Adipocyte (in vitro differentiated cells): ENCODE measurements around the gene METAP1D.
"Not testable (repeated sequence)": the region's sequence is repeated elsewhere in the genome, so short reads cannot be mapped to it uniquely, and the experiment has no call there.

Source experiments
- DNase-seq: peaks from one replicate; pipeline ENCODE4 v3.0.0-alpha.2; 2015; ENCODE audit warnings: low read depth
- H3K27me3 ChIP-seq: replicated peaks from 2 replicates; pipeline ENCODE4 v1.7.0; 2013; ENCODE audit warnings: mild to moderate bottlenecking, low read length, moderate library complexity; ENCODE audit not compliant: control insufficient read depth, insufficient read depth
- H3K36me3 ChIP-seq: 2 replicates; pipeline ENCODE4 v1.7.0; 2013; ENCODE audit warnings: low read length, mild to moderate bottlenecking, moderate library complexity; ENCODE audit not compliant: control insufficient read depth, insufficient read depth, severe bottlenecking
- H3K4me1 ChIP-seq: 2 replicates; pipeline ENCODE4 v1.7.0; 2013; ENCODE audit warnings: mild to moderate bottlenecking, low read length, moderate library complexity; ENCODE audit not compliant: control insufficient read depth, insufficient read depth
- H3K4me3 ChIP-seq: 2 replicates; pipeline ENCODE4 v1.7.0; 2013; ENCODE audit warnings: mild to moderate bottlenecking, low read length, moderate library complexity
- H3K9ac ChIP-seq: 2 replicates; pipeline ENCODE4 v1.7.0; 2013; ENCODE audit warnings: mild to moderate bottlenecking, low read length, moderate library complexity
- H3K9me3 ChIP-seq: 2 replicates; pipeline ENCODE4 v1.7.0; 2013; ENCODE audit warnings: mild to moderate bottlenecking, low read length, moderate library complexity; ENCODE audit not compliant: control insufficient read depth

METAP1D gene

GRCh38 chr2:172050479-172051125 lies 50.8 kb downstream of the METAP1D start:
- H3K4me3 ChIP-seq: no peak overlapping the region
- no peaks in the 10 kb centered on the region for H3K36me3 ChIP-seq
- H3K4me1 ChIP-seq: peaks cover 17% of the 10 kb centered on the region
- H3K27me3 ChIP-seq: no peaks in the 10 kb centered on the region
- no peaks in the 10 kb centered on the region for H3K9me3 ChIP-seq
- H3K9ac ChIP-seq: no peak overlapping the region
- peak; percentile 38 for DNase-seq

GRCh38 chr2:172052000-172052983 lies 52.5 kb downstream of the METAP1D start:
- no peaks in the 10 kb centered on the region for H3K27me3 ChIP-seq
- H3K4me1 ChIP-seq: peaks cover 11% of the 10 kb centered on the region
- no peaks in the 10 kb centered on the region for H3K9me3 ChIP-seq
- no peak overlapping the region for H3K4me3 ChIP-seq
- peak; percentile 74 for DNase-seq
- no peaks in the 10 kb centered on the region for H3K36me3 ChIP-seq
- H3K9ac ChIP-seq: no peak overlapping the region

GRCh38 chr2:172053486-172053885 lies 53.7 kb downstream of the METAP1D start:
- Histone ChIP-seq H3K9me3 (no peaks in the 10 kb centered on the region), H3K27me3 (no peaks in the 10 kb centered on the region), H3K4me1 (peaks cover 11% of the 10 kb centered on the region), H3K9ac (no peak overlapping the region), H3K36me3 (no peaks in the 10 kb centered on the region), H3K4me3 (no peak overlapping the region)
- DNase-seq: no peak

GRCh38 chr2:172056293-172056692 lies 56.5 kb downstream of the METAP1D start:
- Histone ChIP-seq H3K27me3 (no peaks in the 10 kb centered on the region), H3K36me3 (no peaks in the 10 kb centered on the region), H3K9me3 (no peaks in the 10 kb centered on the region), H3K4me1 (peaks cover 11% of the 10 kb centered on the region), H3K9ac (no peak overlapping the region), H3K4me3 (no peak overlapping the region)
- DNase-seq: no peak

- no peak for DNase-seq
- no peak overlapping the region for H3K4me3 ChIP-seq
- H3K27me3 ChIP-seq: no peaks in the 10 kb centered on the region
- no peaks in the 10 kb centered on the region for H3K36me3 ChIP-seq
- H3K4me1 ChIP-seq: no peaks in the 10 kb centered on the region
- H3K9ac ChIP-seq: no peak overlapping the region
- no peaks in the 10 kb centered on the region for H3K9me3 ChIP-seq
These were observed 58.9 kb downstream of the METAP1D start for GRCh38 chr2:172058660-172059059.

- not testable (repeated sequence) for H3K4me3 ChIP-seq, H3K27me3 ChIP-seq, H3K4me1 ChIP-seq
These were observed 60.4 kb downstream of the METAP1D start for GRCh38 chr2:172060118-172060517.

GRCh38 chr2:172062402-172063004 lies 62.8 kb downstream of the METAP1D start:
- DNase-seq: no peak

More at GRCh38 chr2:172060118-172060517, 60.4 kb downstream of the METAP1D start:
- not testable (repeated sequence) for H3K36me3 ChIP-seq, DNase-seq, H3K9ac ChIP-seq, H3K9me3 ChIP-seq

GRCh38 chr2:172063446-172063845 lies 63.7 kb downstream of the METAP1D start:
- no peak overlapping the region for H3K4me3 ChIP-seq
- no peak for DNase-seq
- H3K4me1 ChIP-seq: no peaks in the 10 kb centered on the region
- H3K9ac ChIP-seq: no peak overlapping the region
- H3K36me3 ChIP-seq: peaks cover 2% of the 10 kb centered on the region
- H3K27me3 ChIP-seq: no peaks in the 10 kb centered on the region
- H3K9me3 ChIP-seq: no peaks in the 10 kb centered on the region

More at GRCh38 chr2:172062402-172063004, 62.8 kb downstream of the METAP1D start:
- Histone ChIP-seq H3K36me3 (peaks cover 2% of the 10 kb centered on the region), H3K9me3 (no peaks in the 10 kb centered on the region), H3K4me1 (no peaks in the 10 kb centered on the region), H3K9ac (no peak overlapping the region), H3K27me3 (no peaks in the 10 kb centered on the region), H3K4me3 (no peak overlapping the region)

GRCh38 chr2:172065111-172065510 lies 65.4 kb downstream of the METAP1D start:
- H3K36me3 ChIP-seq: peaks cover 2% of the 10 kb centered on the region
- no peaks in the 10 kb centered on the region for H3K4me1 ChIP-seq
- no peak overlapping the region for H3K9ac ChIP-seq
- H3K9me3 ChIP-seq: no peaks in the 10 kb centered on the region
- no peak for DNase-seq
- no peaks in the 10 kb centered on the region for H3K27me3 ChIP-seq
- H3K4me3 ChIP-seq: no peak overlapping the region

- no peak overlapping the region for H3K4me3 ChIP-seq
- H3K9ac ChIP-seq: no peak overlapping the region
- no peaks in the 10 kb centered on the region for H3K4me1 ChIP-seq
- no peaks in the 10 kb centered on the region for H3K9me3 ChIP-seq
- H3K36me3 ChIP-seq: peaks cover 2% of the 10 kb centered on the region
- no peaks in the 10 kb centered on the region for H3K27me3 ChIP-seq
- no peak for DNase-seq
These were observed 66.7 kb downstream of the METAP1D start for GRCh38 chr2:172066394-172066886.

- not testable (repeated sequence) for H3K9ac ChIP-seq, H3K4me1 ChIP-seq, H3K9me3 ChIP-seq, DNase-seq, H3K36me3 ChIP-seq, H3K27me3 ChIP-seq, H3K4me3 ChIP-seq
These were observed 68.2 kb downstream of the METAP1D start for GRCh38 chr2:172067905-172068304.
